HCEC 1CT (cell line): ENCODE data around the gene RHBDL1.

Experiments used
- DNase-seq: peaks from one replicate; pipeline ENCODE4 v3.0.0-alpha.2; 2017

The RHBDL1 gene

GRCh38 chr16:658679-659571 is 16.5 kb upstream of the RHBDL1 start:
- DNase-seq = no peak

- no peak for DNase-seq
These were observed 15.9 kb upstream of the RHBDL1 start for GRCh38 chr16:659618-660017.

- DNase-seq = no peak
These were observed 15.4 kb upstream of the RHBDL1 start for GRCh38 chr16:660132-660458.

GRCh38 chr16:660459-661183 is 14.8 kb upstream of the RHBDL1 start:
- DNase-seq = peak; percentile 77

GRCh38 chr16:661184-661821 is 14.2 kb upstream of the RHBDL1 start:
- no peak for DNase-seq

- DNase-seq = no peak
These were observed 13.4 kb upstream of the RHBDL1 start for GRCh38 chr16:662095-662494.

GRCh38 chr16:662597-662996 is 12.9 kb upstream of the RHBDL1 start:
- no peak for DNase-seq

- DNase-seq = no peak
These were observed 8.9 kb upstream of the RHBDL1 start for GRCh38 chr16:666572-666971.

- DNase-seq = no peak
These were observed 8.2 kb upstream of the RHBDL1 start for GRCh38 chr16:667113-667779.

- peak; percentile 89 for DNase-seq
These were observed 7.5 kb upstream of the RHBDL1 start, which contains the start of gene RHOT2 for GRCh38 chr16:667780-668518. TSS of gene RHOT2 (plus strand) at chr16:668132. CDS start at chr16:668200, 68 bp downstream.

GRCh38 chr16:668519-669171 is 6.8 kb upstream of the RHBDL1 start:
- no peak for DNase-seq

GRCh38 chr16:669666-670065 is 5.8 kb upstream of the RHBDL1 start:
- DNase-seq = no peak

- DNase-seq = no peak
These were observed 4.8 kb upstream of the RHBDL1 start for GRCh38 chr16:670485-671352.

GRCh38 chr16:671353-672131 is 3.9 kb upstream of the RHBDL1 start:
- no peak for DNase-seq

GRCh38 chr16:672371-672770 is 3.1 kb upstream of the RHBDL1 start:
- DNase-seq = no peak

- no peak for DNase-seq
These were observed 2.6 kb upstream of the RHBDL1 start for GRCh38 chr16:672851-673250.

- DNase-seq = no peak
These were observed 2.0 kb upstream of the RHBDL1 start for GRCh38 chr16:673399-673991.

GRCh38 chr16:674214-674881 is 1.1 kb upstream of the RHBDL1 start:
- DNase-seq = no peak
